ENCODE results near the gene SLC38A3.

The SLC38A3 gene

GRCh38 chr3:50256978-50257890 lies 52.2 kb downstream of the SLC38A3 start:
- no peak for TF ChIP-seq NFIC (IDR thresholded peaks at IDR 0.05)
- TF ChIP-seq RAD21 (IDR thresholded peaks at IDR 0.05; ENCODE audit: low read depth) = peak; percentile 72

- TF ChIP-seq USF1 (IDR thresholded peaks at IDR 0.05) (no peak), NFIC (IDR thresholded peaks at IDR 0.05) (no peak)
These were observed 53.1 kb downstream of the SLC38A3 start for GRCh38 chr3:50258029-50258680.

GRCh38 chr3:50258979-50259378 lies 53.9 kb downstream of the SLC38A3 start:
- no peak for TF ChIP-seq TEAD4 (IDR thresholded peaks at IDR 0.05)
- no peak for TF ChIP-seq CREB1 (IDR thresholded peaks at IDR 0.05; ENCODE audit: low read depth)
- no peak for TF ChIP-seq YY1 (IDR thresholded peaks at IDR 0.05; ENCODE audit: low read depth)
- no peak for TF ChIP-seq TAF1 (IDR thresholded peaks at IDR 0.05; ENCODE audit: low read depth)
- no peak for TF ChIP-seq RAD21 (IDR thresholded peaks at IDR 0.05; ENCODE audit: low read depth)
- no peak for TF ChIP-seq FOXM1 (IDR thresholded peaks at IDR 0.05; ENCODE audit: borderline replicate concordance, low read depth)
- TF ChIP-seq NFIC (IDR thresholded peaks at IDR 0.05) = no peak
- no peak for TF ChIP-seq TCF12 (IDR thresholded peaks at IDR 0.05; ENCODE audit: low read depth)
- no peak for TF ChIP-seq EP300 (IDR thresholded peaks at IDR 0.05; ENCODE audit: borderline replicate concordance)
- no peak for TF ChIP-seq USF1 (IDR thresholded peaks at IDR 0.05)
- TF ChIP-seq ZBTB7A (IDR thresholded peaks at IDR 0.05; ENCODE audit: low read depth) = no peak
- TF ChIP-seq MAX (IDR thresholded peaks at IDR 0.05) = no peak
- TF ChIP-seq EGR1 (IDR thresholded peaks at IDR 0.05) = no peak
- no peak for TF ChIP-seq CEBPB (IDR thresholded peaks at IDR 0.05)

GRCh38 chr3:50259432-50260026 lies 54.5 kb downstream of the SLC38A3 start:
- TF ChIP-seq TAF1 (IDR thresholded peaks at IDR 0.05; ENCODE audit: low read depth) (no peak), MAX (IDR thresholded peaks at IDR 0.05) (no peak), CEBPB (IDR thresholded peaks at IDR 0.05) (no peak), CREB1 (IDR thresholded peaks at IDR 0.05; ENCODE audit: low read depth) (no peak), YY1 (IDR thresholded peaks at IDR 0.05; ENCODE audit: low read depth) (no peak), ZBTB7A (IDR thresholded peaks at IDR 0.05; ENCODE audit: low read depth) (no peak), EP300 (IDR thresholded peaks at IDR 0.05; ENCODE audit: borderline replicate concordance) (no peak), EGR1 (IDR thresholded peaks at IDR 0.05) (no peak), TEAD4 (IDR thresholded peaks at IDR 0.05) (no peak), REST (IDR thresholded peaks at IDR 0.05; ENCODE audit: low read depth) (no peak), FOXM1 (IDR thresholded peaks at IDR 0.05; ENCODE audit: borderline replicate concordance, low read depth) (no peak), USF1 (IDR thresholded peaks at IDR 0.05) (no peak), RAD21 (IDR thresholded peaks at IDR 0.05; ENCODE audit: low read depth) (no peak), NFIC (IDR thresholded peaks at IDR 0.05) (no peak)

- TF ChIP-seq YY1 (IDR thresholded peaks at IDR 0.05; ENCODE audit: low read depth) = no peak
- TF ChIP-seq FOXM1 (IDR thresholded peaks at IDR 0.05; ENCODE audit: borderline replicate concordance, low read depth) = no peak
- no peak for TF ChIP-seq REST (IDR thresholded peaks at IDR 0.05; ENCODE audit: low read depth)
- 0 out of 2 replicates have a peak, but pooled peaks have one; percentile 25 for TF ChIP-seq TEAD4 (IDR thresholded peaks at IDR 0.05)
- TF ChIP-seq TAF1 (IDR thresholded peaks at IDR 0.05; ENCODE audit: low read depth) = peak; percentile 43; the same call in 1 of the 2 replicates
- TF ChIP-seq CREB1 (IDR thresholded peaks at IDR 0.05; ENCODE audit: low read depth) = no peak
- no peak for TF ChIP-seq USF1 (IDR thresholded peaks at IDR 0.05)
- TF ChIP-seq ZBTB7A (IDR thresholded peaks at IDR 0.05; ENCODE audit: low read depth) = peak; percentile 82
- peak; percentile 87 for TF ChIP-seq RAD21 (IDR thresholded peaks at IDR 0.05; ENCODE audit: low read depth)
- peak; percentile 35; the same call in 1 of the 2 replicates for TF ChIP-seq EP300 (IDR thresholded peaks at IDR 0.05; ENCODE audit: borderline replicate concordance)
- peak; percentile 71; the same call in 1 of the 2 replicates for TF ChIP-seq EGR1 (IDR thresholded peaks at IDR 0.05)
- TF ChIP-seq NFIC (IDR thresholded peaks at IDR 0.05) = peak; percentile 47
- peak; percentile 37; the same call in 1 of the 2 replicates for TF ChIP-seq TCF12 (IDR thresholded peaks at IDR 0.05; ENCODE audit: low read depth)
- peak; percentile 50; the same call in 1 of the 2 replicates for TF ChIP-seq MAX (IDR thresholded peaks at IDR 0.05)
These were observed 55.2 kb downstream of the SLC38A3 start for GRCh38 chr3:50260027-50260941.
